Measurements from ENCODE around the gene NSF.

The NSF gene

DNA sequence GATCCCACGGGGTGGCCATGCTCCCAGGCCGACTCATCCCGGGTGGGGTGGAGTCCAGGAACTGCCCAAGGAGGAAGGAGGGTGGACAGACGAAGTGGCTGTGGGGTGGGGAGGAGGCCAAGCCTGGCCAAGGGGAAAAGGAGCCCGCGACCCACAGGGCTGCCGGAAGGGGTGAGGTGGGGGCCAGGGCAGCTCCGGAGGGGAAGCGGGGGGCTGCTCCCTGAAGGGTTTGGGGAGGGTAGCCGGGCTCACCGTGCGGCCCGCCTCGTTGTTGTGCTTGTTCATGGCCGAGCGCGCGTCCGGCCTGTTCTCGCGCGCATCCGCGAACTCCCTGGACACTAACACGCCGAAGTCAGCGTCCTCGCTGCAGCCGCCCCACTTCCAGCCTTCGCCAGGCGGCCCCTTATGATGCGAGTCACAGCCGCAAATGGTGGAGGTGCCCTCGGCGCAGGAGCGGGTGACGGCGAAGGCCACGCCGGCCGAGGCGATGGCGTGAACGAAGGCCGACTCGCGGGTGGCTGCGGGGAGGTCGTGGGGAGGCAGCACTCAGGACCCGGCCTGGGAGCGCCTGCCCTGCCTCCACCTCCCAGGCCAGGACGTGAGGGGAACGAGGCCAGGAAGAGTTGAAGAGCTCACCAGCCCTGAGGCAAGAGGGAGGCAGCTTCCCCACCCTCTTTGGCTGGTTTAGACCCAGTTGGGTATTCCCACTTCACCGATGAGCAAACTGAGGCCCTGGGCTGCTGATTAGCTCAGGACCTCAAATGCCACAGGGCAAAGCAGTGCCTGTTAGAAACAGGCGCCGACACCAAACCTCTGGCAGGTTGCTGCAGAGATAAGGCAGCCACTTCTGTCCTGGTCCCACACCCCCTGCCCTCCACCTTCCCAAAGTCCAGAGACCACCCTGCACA is 179.3 kb downstream of the NSF start:
- DNase-seq (ENCODE audit: insufficient read length, low spot score) (no peak), FAIRE-seq (no peak)
- TF ChIP-seq CTCF (IDR thresholded peaks at IDR 0.05; ENCODE audit: insufficient read depth, missing control alignments) = no peak

DNA sequence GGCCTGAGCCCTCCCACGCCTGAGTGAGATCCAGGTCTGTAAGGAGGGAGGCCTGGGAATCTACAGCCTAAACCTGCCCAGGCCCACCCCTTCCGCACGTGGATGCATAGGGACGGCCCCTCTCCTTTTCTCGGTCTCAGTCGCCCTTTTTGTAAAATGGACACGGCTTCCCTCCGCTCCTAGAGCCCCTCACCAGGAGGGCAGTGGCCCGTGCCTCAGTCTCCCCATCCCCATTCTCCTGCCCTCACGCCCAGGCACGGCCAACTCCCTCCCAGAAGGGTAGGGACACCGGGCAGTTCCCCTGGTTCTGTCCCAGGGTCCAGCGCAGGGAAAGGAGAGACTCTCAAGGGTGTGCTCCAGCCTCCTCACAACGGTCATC is 180.0 kb downstream of the NSF start:
- FAIRE-seq = no peak
- DNase-seq (ENCODE audit: insufficient read length, low spot score) = no peak
- no peak for TF ChIP-seq CTCF (IDR thresholded peaks at IDR 0.05; ENCODE audit: insufficient read depth, missing control alignments)

GRCh38 chr17:46770818-46771560 is 180.5 kb downstream of the NSF start:
- TF ChIP-seq CTCF (IDR thresholded peaks at IDR 0.05; ENCODE audit: insufficient read depth, missing control alignments) = peak; percentile 9
- peak; percentile 61 for DNase-seq (ENCODE audit: insufficient read length, low spot score)

GRCh38 chr17:46771561-46772474 is 181.3 kb downstream of the NSF start:
- no peak for TF ChIP-seq CTCF (IDR thresholded peaks at IDR 0.05; ENCODE audit: insufficient read depth, missing control alignments)
- DNase-seq (ENCODE audit: insufficient read length, low spot score) = peak; percentile 44
- no peak for FAIRE-seq

More at GRCh38 chr17:46770818-46771560, 180.5 kb downstream of the NSF start:
- FAIRE-seq = no peak

DNA sequence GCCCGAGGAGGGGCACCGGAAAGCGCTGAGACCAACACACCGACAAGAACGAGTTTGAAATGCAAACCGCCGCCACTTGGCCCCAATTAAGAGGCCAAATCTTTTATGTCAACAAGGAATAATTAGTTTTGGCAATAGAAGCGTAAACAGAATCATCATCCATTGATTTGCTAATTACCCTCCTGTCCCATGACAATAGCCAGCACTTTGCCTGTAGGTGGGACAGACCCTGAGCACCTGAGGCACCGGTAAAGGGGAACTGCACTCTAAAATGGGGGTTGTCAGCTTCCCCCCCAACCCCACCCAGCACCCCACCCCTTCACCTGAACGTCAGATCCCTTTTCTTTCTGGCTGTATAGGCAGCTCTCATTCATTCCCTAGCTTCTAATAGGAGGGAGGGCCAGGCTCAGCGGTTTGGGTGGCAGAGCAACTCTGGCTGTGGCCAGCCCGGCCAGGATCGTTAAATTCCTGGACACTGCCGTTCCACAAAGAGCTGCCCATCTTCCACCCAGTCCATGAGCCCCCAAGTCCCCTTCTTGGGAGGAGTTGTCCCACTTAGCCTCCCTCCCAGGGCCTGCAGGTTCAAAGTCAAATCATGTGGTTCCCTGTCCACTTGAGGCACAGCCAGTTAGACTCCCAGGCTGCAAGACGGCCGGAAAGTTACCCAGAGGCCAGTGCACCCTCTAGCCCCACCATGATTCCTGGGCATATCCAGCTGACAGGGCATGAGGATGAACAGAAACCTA is 182.2 kb downstream of the NSF start:
- no peak for FAIRE-seq
- TF ChIP-seq CTCF (IDR thresholded peaks at IDR 0.05; ENCODE audit: insufficient read depth, missing control alignments) = no peak

DNA sequence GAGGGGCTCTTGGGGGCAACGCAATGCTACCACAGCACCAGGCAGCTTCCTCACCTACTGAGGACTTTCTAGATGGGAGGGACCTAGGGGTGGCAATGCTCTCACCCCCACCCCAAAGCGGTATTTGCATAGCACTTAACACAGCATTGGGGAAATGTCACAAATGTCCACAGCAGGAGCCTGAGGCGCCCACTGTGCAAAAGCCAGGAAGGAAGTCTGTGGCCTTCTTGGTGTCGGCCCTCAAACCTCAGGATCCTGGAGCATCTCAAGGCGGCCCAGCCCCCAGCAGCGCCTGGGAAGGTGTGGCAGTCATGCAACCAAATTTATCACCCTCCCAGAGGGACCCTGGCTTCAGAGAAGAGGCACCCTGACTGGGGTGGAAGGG is 182.7 kb downstream of the NSF start:
- TF ChIP-seq CTCF (IDR thresholded peaks at IDR 0.05; ENCODE audit: insufficient read depth, missing control alignments) = no peak
- DNase-seq (ENCODE audit: insufficient read length, low spot score) (peak; percentile 5), FAIRE-seq (no peak)

More for the DNA sequence above, 182.2 kb downstream of the NSF start:
- DNase-seq (ENCODE audit: insufficient read length, low spot score) = peak; percentile 3

All from D721Med (cell line).